Vagina (tissue), 2 donors: ENCODE data around the gene PICALM.

Source experiments
- POLR2A ChIP-seq, 2 donors: fragments of 450-650 bp; IDR thresholded peaks; one replicate each; pipeline ENCODE4 v1.6.1; 2017; ENCODE audit warnings: antibody characterized with exemption in 2 of 2, mild to moderate bottlenecking in 2 of 2, moderate library complexity in 2 of 2
- POLR2AphosphoS5 ChIP-seq, 2 donors: sonication (generic); formaldehyde crosslinking; IDR thresholded peaks; one replicate each; pipeline ENCODE4 v1.9.0; 2017; ENCODE audit warnings: antibody characterized with exemption in 2 of 2, mild to moderate bottlenecking in 2 of 2, low read depth in 1 of 2; ENCODE audit not compliant: insufficient read depth in 1 of 2
- TF ChIP-seq, protein P1 (sequence below), 3 experiments: fragments of 450-650 bp in 2 of 3; fragments of 200-600 bp in 1 of 3; sonication (generic) in 1 of 3; IDR thresholded peaks; one replicate each; pipeline ENCODE4 v1.5.1; 2017 to 2019; ENCODE audit warnings: antibody characterized with exemption in 3 of 3, mild to moderate bottlenecking in 2 of 3, moderate library complexity in 2 of 3

GRCh38 chr11:85989746-85990145 is 79.1 kb downstream of the PICALM start:
- TF ChIP-seq, protein P1, sequence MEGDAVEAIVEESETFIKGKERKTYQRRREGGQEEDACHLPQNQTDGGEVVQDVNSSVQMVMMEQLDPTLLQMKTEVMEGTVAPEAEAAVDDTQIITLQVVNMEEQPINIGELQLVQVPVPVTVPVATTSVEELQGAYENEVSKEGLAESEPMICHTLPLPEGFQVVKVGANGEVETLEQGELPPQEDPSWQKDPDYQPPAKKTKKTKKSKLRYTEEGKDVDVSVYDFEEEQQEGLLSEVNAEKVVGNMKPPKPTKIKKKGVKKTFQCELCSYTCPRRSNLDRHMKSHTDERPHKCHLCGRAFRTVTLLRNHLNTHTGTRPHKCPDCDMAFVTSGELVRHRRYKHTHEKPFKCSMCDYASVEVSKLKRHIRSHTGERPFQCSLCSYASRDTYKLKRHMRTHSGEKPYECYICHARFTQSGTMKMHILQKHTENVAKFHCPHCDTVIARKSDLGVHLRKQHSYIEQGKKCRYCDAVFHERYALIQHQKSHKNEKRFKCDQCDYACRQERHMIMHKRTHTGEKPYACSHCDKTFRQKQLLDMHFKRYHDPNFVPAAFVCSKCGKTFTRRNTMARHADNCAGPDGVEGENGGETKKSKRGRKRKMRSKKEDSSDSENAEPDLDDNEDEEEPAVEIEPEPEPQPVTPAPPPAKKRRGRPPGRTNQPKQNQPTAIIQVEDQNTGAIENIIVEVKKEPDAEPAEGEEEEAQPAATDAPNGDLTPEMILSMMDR (IDR thresholded peaks at IDR 0.05) = no peak
- TF ChIP-seq POLR2AphosphoS5 (IDR thresholded peaks at IDR 0.05; ENCODE audit: insufficient read depth in 1 of 2, low read depth in 1 of 2) (no peak), POLR2A (IDR thresholded peaks at IDR 0.05) (no peak)
